CD14-positive monocyte (primary cell): ENCODE results near the gene SH3PXD2A. TPM values are rescaled to one million over a fixed set of nuclear protein-coding genes. Genes with fewer than 3 reads are reported as not detected.

ENCODE experiments used
- DNase-seq, 3 donors: peaks; one replicate each; pipeline ENCODE4 v3.0.0-alpha.2; 2011 to 2022
- H2AFZ ChIP-seq: 2 replicates; pipeline ENCODE4 v1.6.0; 2012; ENCODE audit warnings: mild to moderate bottlenecking, low read depth, low read length, inconsistent platforms; ENCODE audit not compliant: insufficient read depth, poor library complexity, severe bottlenecking
- H3K27ac ChIP-seq, 2 donors: 1 replicate in 1 of 2; 2 replicates in 1 of 2; pipeline ENCODE4 v1.5.1; 2012 to 2013; ENCODE audit warnings: low read length in 2 of 2, control low read depth in 1 of 2, inconsistent platforms in 1 of 2, low read depth in 1 of 2, mild to moderate bottlenecking in 1 of 2
- H3K27me3 ChIP-seq, 2 donors: one replicate each; pipeline versions ENCODE4 v1.6.0 to v1.6.1; 2011 to 2013; ENCODE audit warnings: low read length in 2 of 2; ENCODE audit not compliant: control insufficient read depth in 2 of 2, insufficient read depth in 2 of 2
- H3K36me3 ChIP-seq, 2 donors: replicated peaks in 1 of 2; 1 replicate in 1 of 2; 2 replicates in 1 of 2; pipeline versions ENCODE4 v1.5.1 to v1.6.1; 2012 to 2013; ENCODE audit warnings: low read length in 2 of 2, control low read depth in 1 of 2, inconsistent platforms in 1 of 2, mild to moderate bottlenecking in 1 of 2; ENCODE audit not compliant: insufficient read depth in 2 of 2, control insufficient read depth in 1 of 2
- H3K4me1 ChIP-seq, 2 donors: 1 replicate in 1 of 2; 2 replicates in 1 of 2; pipeline versions ENCODE4 v1.5.1 to v1.6.1; 2012 to 2013; ENCODE audit warnings: low read length in 2 of 2, control low read depth in 1 of 2, inconsistent platforms in 1 of 2, mild to moderate bottlenecking in 1 of 2, moderate library complexity in 1 of 2; ENCODE audit not compliant: insufficient read depth in 2 of 2, control insufficient read depth in 1 of 2
- H3K4me2 ChIP-seq: replicated peaks from 2 replicates; pipeline ENCODE3; 2012; ENCODE audit warnings: low read length, moderate library complexity, mild to moderate bottlenecking; ENCODE audit not compliant: poor library complexity, severe bottlenecking; ENCODE audit errors: extremely low read depth
- H3K4me3 ChIP-seq, 3 experiments: fragments of 200-600 bp in 1 of 3; sonication (generic) in 1 of 3; replicated peaks in 1 of 3; 1 replicate in 2 of 3; 2 replicates in 1 of 3; pipeline ENCODE4 v1.5.1; 2011 to 2013; ENCODE audit warnings: low read length in 3 of 3, mild to moderate bottlenecking in 3 of 3, control low read depth in 2 of 3, low read depth in 2 of 3, inconsistent platforms in 1 of 3, moderate library complexity in 1 of 3
- H3K79me2 ChIP-seq: 2 replicates; pipeline ENCODE4 v1.6.0; 2012; ENCODE audit warnings: mild to moderate bottlenecking, control low read depth, inconsistent platforms, low read length, moderate library complexity; ENCODE audit not compliant: insufficient read depth
- H3K9ac ChIP-seq: 2 replicates; pipeline ENCODE4 v1.6.0; 2017; ENCODE audit warnings: low read length, mild to moderate bottlenecking; ENCODE audit not compliant: insufficient read depth, poor library complexity, severe bottlenecking
- H3K9me3 ChIP-seq, 2 donors: replicated peaks in 1 of 2; 1 replicate in 1 of 2; 2 replicates in 1 of 2; pipeline versions ENCODE4 v1.5.1 to v1.6.1; 2012 to 2013; ENCODE audit warnings: low read length in 2 of 2, control low read depth in 1 of 2; ENCODE audit not compliant: control insufficient read depth in 1 of 2, insufficient read depth in 1 of 2
- H4K20me1 ChIP-seq: 2 replicates; pipeline ENCODE4 v1.6.0; 2012; ENCODE audit warnings: mild to moderate bottlenecking, low read length, control low read depth, moderate library complexity; ENCODE audit not compliant: insufficient read depth
- H3K27ac Mint-ChIP-seq, 7 donors: one replicate each; pipeline ENCODE4 v1.8.0; 2020; ENCODE audit warnings: mild to moderate bottlenecking in 7 of 7, mixed read lengths in 7 of 7, moderate library complexity in 6 of 7, inconsistent platforms in 2 of 7
- H3K27me3 Mint-ChIP-seq, 3 donors: one replicate each; pipeline ENCODE4 v1.8.0; 2021 to 2022; ENCODE audit warnings: low read depth in 3 of 3, mild to moderate bottlenecking in 3 of 3, mixed read lengths in 3 of 3, moderate library complexity in 3 of 3, inconsistent platforms in 1 of 3
- H3K36me3 Mint-ChIP-seq, 2 donors: one replicate each; pipeline ENCODE4 v1.8.0; 2020; ENCODE audit warnings: mixed read lengths in 2 of 2, inconsistent platforms in 1 of 2, mild to moderate bottlenecking in 1 of 2
- H3K4me1 Mint-ChIP-seq: one replicate; pipeline ENCODE4 v1.8.0; 2020; ENCODE audit warnings: mild to moderate bottlenecking, mixed read lengths
- H3K4me3 Mint-ChIP-seq, 2 donors: one replicate each; pipeline ENCODE4 v1.8.0; 2020; ENCODE audit warnings: mild to moderate bottlenecking in 2 of 2, mixed read lengths in 2 of 2, moderate library complexity in 1 of 2
- H3K9me3 Mint-ChIP-seq, 7 donors: one replicate each; pipeline ENCODE4 v1.8.0; 2020 to 2022; ENCODE audit warnings: mixed read lengths in 7 of 7, mild to moderate bottlenecking in 6 of 7, moderate library complexity in 6 of 7, inconsistent platforms in 2 of 7
- WGBS: methylation state at CpG from one replicate; pipeline ENCODE4 v1.1.5; 2013; ENCODE audit warnings: missing lambda C conversion rate; ENCODE audit not compliant: insufficient coverage; 5-methylcytosine and 5-hydroxymethylcytosine counted together
- intact Hi-C, 2 donors: fragments of 100-400 bp; cut with micrococcal nuclease; formaldehyde crosslinking; loops; one replicate each; pipeline versions ENCODE4 v1.15.0 to v1.15.1; 2023
- polyA plus RNA-seq, 3 donors: library from polyadenylated mRNA; depleted of rRNA in 1 of 3; unstranded in 2 of 3; stranded (reverse) in 1 of 3; fragments of 300-500 nt in 2 of 3; fragments of >200 nt in 1 of 3; fragmentation: Illumina TruSeq in 2 of 3; gene quantifications; 1 replicate in 2 of 3; 2 replicates in 1 of 3; pipeline ENCODE4 v1.2.3, GENCODE V29; 2012 to 2021
- TF ChIP-seq, protein P1 (sequence below): fragments of 200-600 bp; IDR thresholded peaks from one replicate; pipeline ENCODE4 v1.8.0; 2022; ENCODE audit warnings: antibody characterized with exemption, mild to moderate bottlenecking

The SH3PXD2A gene
- polyA plus RNA-seq, 3 donors, result 0.01 to 0.76 (median 0.05) TPM

DNA sequence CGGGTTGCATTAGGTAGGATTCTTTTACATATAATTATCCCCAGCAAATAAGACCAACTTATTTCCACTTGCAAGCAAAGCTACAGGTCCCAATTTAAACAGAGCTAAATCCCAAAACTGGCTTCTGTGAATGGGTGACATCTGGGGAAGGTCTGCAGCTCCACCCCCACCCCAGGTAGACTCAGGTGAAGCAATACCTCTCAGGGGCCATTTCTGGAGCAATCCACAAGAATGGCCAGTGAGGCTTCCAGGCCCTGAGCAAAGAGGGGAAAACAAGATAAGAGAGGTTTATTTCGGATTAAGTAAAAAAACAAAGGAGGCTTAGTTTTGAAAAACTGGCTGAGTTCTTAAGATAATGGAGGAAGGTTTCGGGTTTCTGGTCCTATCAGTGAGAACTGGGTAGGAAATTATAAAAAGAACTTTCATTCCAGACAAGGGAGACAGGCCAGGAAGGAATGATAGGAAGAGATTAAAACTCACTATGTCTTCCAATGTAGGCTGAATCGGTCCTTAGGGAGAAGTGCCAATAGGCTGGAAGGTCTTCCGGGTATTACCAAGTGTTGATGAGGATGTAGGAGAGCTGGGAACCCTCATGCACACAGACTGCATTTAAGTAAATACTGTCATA is 25.4 kb downstream of the SH3PXD2A start:
- Histone ChIP-seq H3K4me3 (no peak overlapping the region), H3K9me3 (peaks cover 0 to 8% of the 10 kb centered on the region in 2 donors), H3K36me3 (no peaks in the 10 kb centered on the region), H3K27ac (no peak overlapping the region), H2AFZ (no peak overlapping the region), H3K4me1 (no peaks in the 10 kb centered on the region), H3K27me3 (no peaks in the 10 kb centered on the region), H3K4me2 (no peak overlapping the region), H4K20me1 (no peaks in the 10 kb centered on the region), H3K79me2 (no peaks in the 10 kb centered on the region), H3K9ac (no peak overlapping the region)
- WGBS, result 83% methylated on average over 1 of the region's 5 CpGs
- Mint-ChIP-seq H3K36me3 (no peaks in the 10 kb centered on the region), H3K27me3 (peaks cover 2 to 3% (median 2%) of the 10 kb centered on the region in 3 donors), H3K4me1 (no peaks in the 10 kb centered on the region), H3K9me3 (peaks cover 0 to 14% (median 9%) of the 10 kb centered on the region in 7 donors), H3K27ac (peak overlapping the region in 1 of 7 donors; percentile 46), H3K4me3 (no peak overlapping the region)
- TF ChIP-seq, protein P1, sequence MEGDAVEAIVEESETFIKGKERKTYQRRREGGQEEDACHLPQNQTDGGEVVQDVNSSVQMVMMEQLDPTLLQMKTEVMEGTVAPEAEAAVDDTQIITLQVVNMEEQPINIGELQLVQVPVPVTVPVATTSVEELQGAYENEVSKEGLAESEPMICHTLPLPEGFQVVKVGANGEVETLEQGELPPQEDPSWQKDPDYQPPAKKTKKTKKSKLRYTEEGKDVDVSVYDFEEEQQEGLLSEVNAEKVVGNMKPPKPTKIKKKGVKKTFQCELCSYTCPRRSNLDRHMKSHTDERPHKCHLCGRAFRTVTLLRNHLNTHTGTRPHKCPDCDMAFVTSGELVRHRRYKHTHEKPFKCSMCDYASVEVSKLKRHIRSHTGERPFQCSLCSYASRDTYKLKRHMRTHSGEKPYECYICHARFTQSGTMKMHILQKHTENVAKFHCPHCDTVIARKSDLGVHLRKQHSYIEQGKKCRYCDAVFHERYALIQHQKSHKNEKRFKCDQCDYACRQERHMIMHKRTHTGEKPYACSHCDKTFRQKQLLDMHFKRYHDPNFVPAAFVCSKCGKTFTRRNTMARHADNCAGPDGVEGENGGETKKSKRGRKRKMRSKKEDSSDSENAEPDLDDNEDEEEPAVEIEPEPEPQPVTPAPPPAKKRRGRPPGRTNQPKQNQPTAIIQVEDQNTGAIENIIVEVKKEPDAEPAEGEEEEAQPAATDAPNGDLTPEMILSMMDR, result no peak
- no peak for DNase-seq
- intact Hi-C loops, result no loop called here

DNA sequence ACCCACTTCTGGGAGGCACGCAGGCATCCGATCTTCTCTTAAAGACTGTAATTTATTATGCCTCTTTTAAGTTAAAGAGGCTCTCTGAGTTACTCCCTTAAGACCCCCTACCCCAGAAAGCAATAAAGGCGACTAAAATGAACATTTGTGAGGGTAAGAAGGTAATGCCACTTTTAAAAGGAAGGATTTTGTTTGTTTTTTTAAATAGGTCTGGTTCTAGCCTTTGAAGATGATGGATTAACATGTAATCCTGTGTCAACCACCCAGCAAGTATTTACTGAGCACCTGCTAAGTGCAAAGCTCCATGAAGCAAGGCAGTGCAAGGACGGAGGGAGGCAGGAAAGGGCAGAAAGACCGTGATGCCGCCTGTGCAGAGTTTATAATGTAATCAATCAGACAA is 26.1 kb downstream of the SH3PXD2A start:
- no peaks in the 10 kb centered on the region for H3K79me2 ChIP-seq
- intact Hi-C loops, result no loop called here
- Mint-ChIP-seq H3K27me3 (peaks cover 3 to 7% (median 5%) of the 10 kb centered on the region in 3 donors), H3K4me1 (peaks cover 2% of the 10 kb centered on the region), H3K36me3 (no peaks in the 10 kb centered on the region), H3K9me3 (peaks cover 0 to 14% (median 9%) of the 10 kb centered on the region in 7 donors), H3K4me3 (no peak overlapping the region), H3K27ac (no peak overlapping the region)
- no peaks in the 10 kb centered on the region for H4K20me1 ChIP-seq
- H3K4me3 ChIP-seq, result no peak overlapping the region
- peaks cover 0 to 8% of the 10 kb centered on the region in 2 donors for H3K9me3 ChIP-seq
- H3K36me3 ChIP-seq, result no peaks in the 10 kb centered on the region
- H3K27me3 ChIP-seq, result no peaks in the 10 kb centered on the region
- H3K27ac ChIP-seq, result no peak overlapping the region
- H3K9ac ChIP-seq, result no peak overlapping the region
- H3K4me2 ChIP-seq, result no peak overlapping the region
- no peaks in the 10 kb centered on the region for H3K4me1 ChIP-seq
- 90% methylated on average over 2 of the region's 6 CpGs for WGBS
- no peak for DNase-seq
- H2AFZ ChIP-seq, result no peak overlapping the region
- TF ChIP-seq, protein P1, result no peak
